Stimulated activated CD4-positive, alpha-beta T cell treated with anti-CD3 and anti-CD28 coated beads, TNF-alpha, amount 100 ng/mL, for 4 hours (primary cell): ENCODE results near the gene PHRF1.
"Not testable (repeated sequence)": the region's sequence is repeated elsewhere in the genome, so short reads cannot be mapped to it uniquely, and the experiment has no call there.

Source experiments
- DNase-seq, 3 experiments: peaks; one replicate each; pipeline ENCODE4 v3.0.0-alpha.2; 2020; ENCODE audit warnings: low read depth in 3 of 3

PHRF1 gene

GRCh38 chr11:559020-559620 is 17.1 kb upstream of the PHRF1 start:
- DNase-seq = no peak

GRCh38 chr11:559712-560304 is 16.5 kb upstream of the PHRF1 start:
- no peak for DNase-seq

- DNase-seq = peak; percentile 95 to 97 (median 95)
These were observed 15.7 kb upstream of the PHRF1 start, which contains the start of the genes LMNTD2 and RASSF7 for GRCh38 chr11:560305-561147. TSS of gene LMNTD2 (minus strand) at chr11:560738. CDS start at chr11:560716, 22 bp downstream. TSS of gene RASSF7 (plus strand) at chr11:560970. CDS start at chr11:561769, 799 bp downstream.

- no peak for DNase-seq
These were observed 14.9 kb upstream of the PHRF1 start for GRCh38 chr11:561148-562003.

- DNase-seq = no peak
These were observed 14.1 kb upstream of the PHRF1 start for GRCh38 chr11:562046-562645.

- no peak for DNase-seq
These were observed 13.0 kb upstream of the PHRF1 start for GRCh38 chr11:563066-563811.

- no peak for DNase-seq
These were observed 12.3 kb upstream of the PHRF1 start for GRCh38 chr11:563812-564578.

GRCh38 chr11:565921-566509 is 10.3 kb upstream of the PHRF1 start:
- DNase-seq = no peak

- no peak for DNase-seq
These were observed 9.2 kb upstream of the PHRF1 start for GRCh38 chr11:567011-567628.

- DNase-seq = no peak
These were observed 8.5 kb upstream of the PHRF1 start for GRCh38 chr11:567629-568292.

- DNase-seq = peak; percentile 82 to 83 (median 83)
These were observed 7.7 kb upstream of the PHRF1 start for GRCh38 chr11:568306-569157.

GRCh38 chr11:569158-569885 is 6.9 kb upstream of the PHRF1 start:
- DNase-seq = no peak

GRCh38 chr11:571802-572185 is 4.5 kb upstream of the PHRF1 start:
- DNase-seq = no peak

- no peak for DNase-seq
These were observed 3.0 kb upstream of the PHRF1 start for GRCh38 chr11:573146-573759.

- not testable (repeated sequence) for DNase-seq
These were observed 2.2 kb upstream of the PHRF1 start for GRCh38 chr11:574031-574570.
